A549 (cell line): Measurements from ENCODE around the gene TIA1. TPM values are rescaled to one million over a fixed set of nuclear protein-coding genes. Genes with fewer than 3 reads are reported as not detected.
"Not testable (repeated sequence)": the region's sequence is repeated elsewhere in the genome, so short reads cannot be mapped to it uniquely, and the experiment has no call there.

Source experiments
- ATAC-seq, 2 experiments: fragments of 200-7000 bp in 1 of 2; fragments of >200 bp in 1 of 2; cut with Nextera tagmentation in 1 of 2; cut with Tn5 transposase in 1 of 2; 3 replicates each; pipeline versions ENCODE4 v1.8.0 to v1.9.1; 2018 to 2020; ENCODE audit warnings: mild to moderate bottlenecking in 1 of 2, moderate library complexity in 1 of 2
- CTCF ChIA-PET: fragments of 300-600 bp; sonication (Branson Sonifier 250); formaldehyde crosslinking; extraction: SDS; loops from one replicate; lab custom pipeline; 2021; ENCODE audit warnings: antibody characterized with exemption, inconsistent platforms; lab: Yijun Ruan, JAX
- POLR2A ChIA-PET: fragments of 350-600 bp; formaldehyde crosslinking; extraction: SDS; loops from one replicate; lab custom pipeline; 2021; ENCODE audit warnings: antibody characterized with exemption, inconsistent platforms; lab: Yijun Ruan, JAX
- DNase-seq, 2 experiments: peaks; one replicate each; pipeline versions ENCODE4 v3.0.0 to v3.0.0-alpha.2; 2011 to 2016; ENCODE audit warnings: low read depth in 1 of 2, low spot score in 1 of 2
- FAIRE-seq: peaks from 2 replicates; lab custom pipeline; 2011; peaks lifted over from hg19 to GRCh38; lab: Jason Lieb, UNC
- H3K27ac ChIP-seq, 2 experiments: fragments of >200 bp; sonication (Bioruptor Twin); formaldehyde crosslinking; 3 replicates each; pipeline ENCODE4 v1.5.1; 2016 to 2017
- H3K4me1 ChIP-seq: fragments of >200 bp; sonication (Bioruptor Twin); formaldehyde crosslinking; 3 replicates; pipeline ENCODE4 v1.6.1; 2016
- H3K4me2 ChIP-seq: fragments of >200 bp; sonication (Bioruptor Twin); formaldehyde crosslinking; 3 replicates; pipeline ENCODE4 v1.6.1; 2016
- H3K4me3 ChIP-seq: fragments of >200 bp; sonication (Bioruptor Twin); formaldehyde crosslinking; 3 replicates; pipeline ENCODE4 v1.5.1; 2016
- H3K9me3 ChIP-seq: fragments of >200 bp; sonication (Bioruptor Twin); formaldehyde crosslinking; 3 replicates; pipeline ENCODE4 v1.6.1; 2016
- CBX8 ChIP-seq: fragments of 200-600 bp; sonication (generic); IDR thresholded peaks from 2 replicates; pipeline ENCODE4 v1.6.1; 2016
- CHD2 ChIP-seq: fragments of 150-350 bp; IDR thresholded peaks from 2 replicates; pipeline ENCODE4 v1.6.1; 2014; ENCODE audit warnings: low read length; ENCODE audit not compliant: partially characterized antibody
- CHD4 ChIP-seq: fragments of 200-600 bp; sonication (generic); IDR thresholded peaks from 2 replicates; pipeline ENCODE4 v1.6.1; 2016; ENCODE audit warnings: antibody characterized with exemption, mild to moderate bottlenecking, borderline replicate concordance
- CTCF ChIP-seq: fragments of >200 bp; sonication (Bioruptor Twin); formaldehyde crosslinking; IDR thresholded peaks from 3 replicates; pipeline ENCODE4 v1.5.1; 2016
- EHF ChIP-seq: fragments of 250-450 bp; sonication (Bioruptor Pico); IDR thresholded peaks from 2 replicates; pipeline ENCODE4 v1.5.0; 2020; ENCODE audit warnings: mild to moderate bottlenecking
- EP300 ChIP-seq, 2 experiments: fragments of >200 bp; sonication (Bioruptor Twin); formaldehyde crosslinking; IDR thresholded peaks; 2 replicates in 1 of 2; 3 replicates in 1 of 2; pipeline ENCODE4 v1.6.1; 2016 to 2017
- FOSB ChIP-seq: fragments of 250-450 bp; sonication (Bioruptor Pico); IDR thresholded peaks from 2 replicates; pipeline ENCODE4 v1.5.0; 2020; ENCODE audit warnings: mild to moderate bottlenecking, moderate library complexity
- FOXS1 ChIP-seq: fragments of 250-450 bp; sonication (Bioruptor Pico); IDR thresholded peaks from 2 replicates; pipeline ENCODE4 v1.5.0; 2020; ENCODE audit warnings: mild to moderate bottlenecking, moderate library complexity
- HOXA7 ChIP-seq: fragments of 250-450 bp; sonication (Bioruptor Pico); IDR thresholded peaks from 2 replicates; pipeline ENCODE4 v1.5.0; 2020; ENCODE audit warnings: mild to moderate bottlenecking, moderate library complexity
- HOXB13 ChIP-seq: fragments of 250-450 bp; sonication (Bioruptor Pico); IDR thresholded peaks from 2 replicates; pipeline ENCODE4 v1.5.0; 2020; ENCODE audit warnings: low read depth, mild to moderate bottlenecking, moderate library complexity
- HOXB5 ChIP-seq: fragments of 250-450 bp; sonication (Bioruptor Pico); IDR thresholded peaks from 2 replicates; pipeline ENCODE4 v1.5.0; 2020; ENCODE audit warnings: mild to moderate bottlenecking, moderate library complexity
- JUN ChIP-seq, 2 experiments: fragments of >200 bp; sonication (Bioruptor Twin); formaldehyde crosslinking; IDR thresholded peaks; 2 replicates in 1 of 2; 3 replicates in 1 of 2; pipeline ENCODE4 v1.6.1; 2016 to 2017
- JUNB ChIP-seq: fragments of >200 bp; sonication (Bioruptor Twin); formaldehyde crosslinking; IDR thresholded peaks from 2 replicates; pipeline ENCODE4 v1.6.1; 2016
- KDM5A ChIP-seq: fragments of 200-600 bp; sonication (generic); IDR thresholded peaks from 2 replicates; pipeline ENCODE4 v1.6.1; 2016; ENCODE audit warnings: antibody characterized with exemption, mild to moderate bottlenecking
- MAX ChIP-seq: IDR thresholded peaks from 2 replicates; pipeline ENCODE4 v1.6.1; 2012
- RCOR1 ChIP-seq: fragments of 150-350 bp; IDR thresholded peaks from 2 replicates; pipeline ENCODE4 v1.6.1; 2014; ENCODE audit warnings: antibody characterized with exemption, low read length, low read depth
- RFX5 ChIP-seq: fragments of 450-650 bp; IDR thresholded peaks from 2 replicates; pipeline ENCODE4 v1.7.1; 2014; ENCODE audit warnings: antibody characterized with exemption, mild to moderate bottlenecking, moderate library complexity
- SMC3 ChIP-seq: fragments of >200 bp; sonication (Bioruptor Twin); formaldehyde crosslinking; IDR thresholded peaks from 3 replicates; pipeline ENCODE4 v1.6.1; 2018; ENCODE audit warnings: inconsistent platforms
- SREBF2 ChIP-seq: fragments of 450-650 bp; IDR thresholded peaks from 2 replicates; pipeline ENCODE4 v1.6.1; 2014; ENCODE audit warnings: mild to moderate bottlenecking, moderate library complexity
- USF2 ChIP-seq: fragments of 450-650 bp; IDR thresholded peaks from 2 replicates; pipeline ENCODE4 v1.6.1; 2014; ENCODE audit warnings: antibody characterized with exemption
- ZFP36 ChIP-seq: fragments of 450-650 bp; IDR thresholded peaks from 2 replicates; pipeline ENCODE4 v1.6.1; 2014; ENCODE audit warnings: borderline replicate concordance; ENCODE audit not compliant: partially characterized antibody
- ZNF302 ChIP-seq: fragments of 250-450 bp; sonication (Bioruptor Pico); IDR thresholded peaks from 2 replicates; pipeline ENCODE4 v1.9.0; 2021; ENCODE audit warnings: inconsistent platforms, mild to moderate bottlenecking, moderate library complexity
- ZSCAN20 ChIP-seq: fragments of 250-450 bp; sonication (Bioruptor Pico); IDR thresholded peaks from 2 replicates; pipeline ENCODE4 v1.8.0; 2022; ENCODE audit warnings: mild to moderate bottlenecking, moderate library complexity
- WGBS: methylation state at CpG from one replicate; pipeline ENCODE4 v1.1.6; 2017; ENCODE audit errors: missing lambda C conversion rate; 5-methylcytosine and 5-hydroxymethylcytosine counted together
- polyA plus RNA-seq, 4 experiments: library from polyadenylated mRNA; depleted of rRNA in 3 of 4; stranded (reverse); fragments of >200 nt; fragmentation: RNase III in 1 of 4; extraction: RNeasy Plus Mini Kit Qiagen cat#74134 plus additional on column Dnase treatment in 1 of 4; gene quantifications; 2 replicates in 3 of 4; 3 replicates in 1 of 4; pipeline ENCODE4 v1.2.3, GENCODE V29; 2011 to 2017
- TF ChIP-seq, protein P1 (sequence below): fragments of 250-450 bp; sonication (Bioruptor Pico); IDR thresholded peaks from 2 replicates; pipeline ENCODE4 v1.5.0; 2020; ENCODE audit warnings: low read depth, mild to moderate bottlenecking, moderate library complexity
- TF ChIP-seq, protein P2 (sequence below): fragments of >200 bp; sonication (Bioruptor Twin); formaldehyde crosslinking; IDR thresholded peaks from 3 replicates; pipeline ENCODE4 v1.6.1; 2016

Gene TIA1
- polyA plus RNA-seq, 2 of the 4 experiments (the other 2 are of a cell fraction), result 59.5 to 173 TPM

GRCh38 chr2:70248181-70248847 is at the start of gene TIA1 (continued):
- no peak for TF ChIP-seq ZFP36
- peak; percentile 40 for TF ChIP-seq CHD2
- no peak for TF ChIP-seq ZSCAN20 (CRISPR knock-in tag)
- no peak for TF ChIP-seq EHF (CRISPR knock-in tag)
- TF ChIP-seq, protein P1, sequence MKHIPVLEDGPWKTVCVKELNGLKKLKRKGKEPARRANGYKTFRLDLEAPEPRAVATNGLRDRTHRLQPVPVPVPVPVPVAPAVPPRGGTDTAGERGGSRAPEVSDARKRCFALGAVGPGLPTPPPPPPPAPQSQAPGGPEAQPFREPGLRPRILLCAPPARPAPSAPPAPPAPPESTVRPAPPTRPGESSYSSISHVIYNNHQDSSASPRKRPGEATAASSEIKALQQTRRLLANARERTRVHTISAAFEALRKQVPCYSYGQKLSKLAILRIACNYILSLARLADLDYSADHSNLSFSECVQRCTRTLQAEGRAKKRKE, result no peak
- no peak for TF ChIP-seq HOXB13
- TF ChIP-seq SMC3, result no peak
- no peak for TF ChIP-seq ZNF302 (CRISPR knock-in tag)
- TF ChIP-seq RFX5, result peak; percentile 25; the same call in 1 of the 2 replicates
- TF ChIP-seq, protein P2, sequence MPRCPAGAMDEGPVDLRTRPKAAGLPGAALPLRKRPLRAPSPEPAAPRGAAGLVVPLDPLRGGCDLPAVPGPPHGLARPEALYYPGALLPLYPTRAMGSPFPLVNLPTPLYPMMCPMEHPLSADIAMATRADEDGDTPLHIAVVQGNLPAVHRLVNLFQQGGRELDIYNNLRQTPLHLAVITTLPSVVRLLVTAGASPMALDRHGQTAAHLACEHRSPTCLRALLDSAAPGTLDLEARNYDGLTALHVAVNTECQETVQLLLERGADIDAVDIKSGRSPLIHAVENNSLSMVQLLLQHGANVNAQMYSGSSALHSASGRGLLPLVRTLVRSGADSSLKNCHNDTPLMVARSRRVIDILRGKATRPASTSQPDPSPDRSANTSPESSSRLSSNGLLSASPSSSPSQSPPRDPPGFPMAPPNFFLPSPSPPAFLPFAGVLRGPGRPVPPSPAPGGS, result peak; percentile 94; the same call in 2 of the 3 replicates
- TF ChIP-seq USF2, result no peak
- no peak; the same call in 1 of the 2 replicates for TF ChIP-seq RCOR1
- peak; percentile 77 to 95 for TF ChIP-seq JUN (IDR thresholded peaks at IDR 0.05)
- TF ChIP-seq HOXB5 (CRISPR knock-in tag), result 0 out of 2 replicates have a peak, but pooled peaks have one; percentile 19
- no peak for TF ChIP-seq JUNB
- TF ChIP-seq MAX, result no peak
- no peak for TF ChIP-seq HOXA7 (CRISPR knock-in tag)
- no peak for TF ChIP-seq CBX8
- TF ChIP-seq CHD4, result no peak
- TF ChIP-seq FOXS1, result no peak
- TF ChIP-seq CTCF, result no peak
- TF ChIP-seq SREBF2, result no peak
- TF ChIP-seq FOSB (CRISPR knock-in tag), result no peak
- TF ChIP-seq KDM5A, result 0 out of 2 replicates have a peak, but pooled peaks have one; percentile 12
- no peak for TF ChIP-seq EP300 (IDR thresholded peaks at IDR 0.05)

- H3K4me1 ChIP-seq, H3K27ac ChIP-seq, POLR2A ChIA-PET, ATAC-seq, H3K4me3 ChIP-seq, DNase-seq, H3K9me3 ChIP-seq, FAIRE-seq, H3K4me2 ChIP-seq: not testable (repeated sequence)
- WGBS, result 97% methylated on average over 4 of the region's 4 CpGs
- CTCF ChIA-PET, result interaction anchor here (0.9 kb wide), 1 partner anchor 488 kb away, joined by 3 read pairs; no protein-coding TSS in a partner anchor
Observed at GRCh38 chr2:70297828-70298227, 49.4 kb upstream of the TIA1 start.
